ENCODE results near the gene BMPR1A. TPM values are rescaled to one million over a fixed set of nuclear protein-coding genes. Genes with fewer than 3 reads are reported as not detected.

BMPR1A gene
- total RNA-seq, 6 experiments from 2014 or later = 41.9 to 50.5 (median 46.6) TPM

GRCh38 chr10:86715836-86716235 is 40.6 kb upstream of the BMPR1A start:
- no peak overlapping the region for H3K27ac Mint-ChIP-seq
- H3K9me3 Mint-ChIP-seq = no peaks in the 10 kb centered on the region
- DNase-seq = no peak
- H3K36me3 Mint-ChIP-seq (ENCODE audit: low read depth) = no peaks in the 10 kb centered on the region
- H3K4me1 Mint-ChIP-seq (ENCODE audit: low read depth) = peaks cover 9% of the 10 kb centered on the region
- peaks cover 3% of the 10 kb centered on the region for H3K27me3 Mint-ChIP-seq (ENCODE audit: insufficient read depth)
- no peak for TF ChIP-seq CTCF (IDR thresholded peaks at IDR 0.05)
- no peak overlapping the region for H3K4me3 Mint-ChIP-seq

- no peak for DNase-seq
- Mint-ChIP-seq H3K27me3 (ENCODE audit: insufficient read depth) (peaks cover 8% of the 10 kb centered on the region), H3K27ac (no peak overlapping the region), H3K9me3 (no peaks in the 10 kb centered on the region), H3K4me3 (no peak overlapping the region), H3K36me3 (ENCODE audit: low read depth) (no peaks in the 10 kb centered on the region), H3K4me1 (ENCODE audit: low read depth) (peaks cover 6% of the 10 kb centered on the region; the same call in 1 of the 2 replicates)
- TF ChIP-seq CTCF (IDR thresholded peaks at IDR 0.05) = no peak
Measured at GRCh38 chr10:86716466-86716865, 40.0 kb upstream of the BMPR1A start.

GRCh38 chr10:86718556-86718955 is 37.9 kb upstream of the BMPR1A start:
- Mint-ChIP-seq H3K4me1 (ENCODE audit: low read depth) (no peaks in the 10 kb centered on the region), H3K9me3 (no peaks in the 10 kb centered on the region), H3K27me3 (ENCODE audit: insufficient read depth) (peaks cover 8% of the 10 kb centered on the region), H3K36me3 (ENCODE audit: low read depth) (no peaks in the 10 kb centered on the region), H3K4me3 (no peak overlapping the region), H3K27ac (no peak overlapping the region)
- no peak for DNase-seq
- TF ChIP-seq CTCF (IDR thresholded peaks at IDR 0.05) = no peak

- Mint-ChIP-seq H3K4me3 (no peak overlapping the region), H3K4me1 (ENCODE audit: low read depth) (no peaks in the 10 kb centered on the region), H3K27ac (no peak overlapping the region), H3K9me3 (no peaks in the 10 kb centered on the region), H3K27me3 (ENCODE audit: insufficient read depth) (peaks cover 8% of the 10 kb centered on the region; the same call in 1 of the 2 replicates), H3K36me3 (ENCODE audit: low read depth) (no peaks in the 10 kb centered on the region)
- TF ChIP-seq CTCF (IDR thresholded peaks at IDR 0.05) = no peak
- DNase-seq = no peak
Measured at GRCh38 chr10:86721232-86721631, 35.2 kb upstream of the BMPR1A start.

- no peaks in the 10 kb centered on the region for H3K36me3 Mint-ChIP-seq (ENCODE audit: low read depth)
- TF ChIP-seq CTCF (IDR thresholded peaks at IDR 0.05) = no peak
- H3K9me3 Mint-ChIP-seq = no peaks in the 10 kb centered on the region
- no peaks in the 10 kb centered on the region for H3K4me1 Mint-ChIP-seq (ENCODE audit: low read depth)
- DNase-seq = no peak
- no peak overlapping the region for H3K4me3 Mint-ChIP-seq
- no peak overlapping the region for H3K27ac Mint-ChIP-seq
- H3K27me3 Mint-ChIP-seq (ENCODE audit: insufficient read depth) = peaks cover 11% of the 10 kb centered on the region
Measured at GRCh38 chr10:86723009-86723408, 33.4 kb upstream of the BMPR1A start.

- peaks cover 15% of the 10 kb centered on the region for H3K27me3 Mint-ChIP-seq (ENCODE audit: insufficient read depth)
- no peaks in the 10 kb centered on the region for H3K36me3 Mint-ChIP-seq (ENCODE audit: low read depth)
- H3K27ac Mint-ChIP-seq = no peak overlapping the region
- H3K4me1 Mint-ChIP-seq (ENCODE audit: low read depth) = no peaks in the 10 kb centered on the region
- DNase-seq = no peak
- no peaks in the 10 kb centered on the region for H3K9me3 Mint-ChIP-seq
- TF ChIP-seq CTCF (IDR thresholded peaks at IDR 0.05) = no peak
- H3K4me3 Mint-ChIP-seq = no peak overlapping the region
Measured at GRCh38 chr10:86724445-86724844, 32.0 kb upstream of the BMPR1A start.
